ENCODE measurements around the gene CD1B.

DNA sequence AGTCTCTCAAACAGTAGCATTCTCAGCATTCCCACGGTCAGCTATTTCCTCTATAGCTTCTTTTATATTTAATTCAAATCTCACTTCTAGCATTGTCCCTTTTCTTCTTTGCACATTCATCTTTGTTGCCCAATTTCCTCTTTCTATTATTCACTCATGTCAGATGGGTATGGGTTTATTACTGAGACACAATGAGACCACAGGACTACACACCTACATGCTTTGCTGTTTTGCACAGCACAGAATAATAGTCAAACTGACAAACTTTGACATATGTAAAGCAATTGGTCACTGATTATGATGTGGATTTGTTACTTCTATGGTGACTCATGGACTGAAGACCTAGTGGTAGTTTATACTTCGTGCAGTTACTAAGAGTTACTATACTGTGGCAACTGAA lies 47.4 kb downstream of the CD1B start:
- TF ChIP-seq CTCF (IDR thresholded peaks at IDR 0.05) (no peak), POLR2AphosphoS5 (IDR thresholded peaks at IDR 0.05; ENCODE audit: low read depth, low read length) (no peak), SIN3A (IDR thresholded peaks at IDR 0.05; ENCODE audit: borderline replicate concordance, insufficient read depth, low read depth, low read length) (no peak), TCF7L2 (IDR thresholded peaks at IDR 0.05; ENCODE audit: low read depth, low read length) (no peak), REST (IDR thresholded peaks at IDR 0.05; ENCODE audit: insufficient read depth in 1 of 2, low read depth in 2 of 2, low read length in 1 of 2) (no peak)

Data from Panc1 (cell line).